ENCODE measurements around the gene CIBAR2.

Gene CIBAR2

GRCh38 chr16:85114909-85115567 is 2.8 kb upstream of the CIBAR2 start:
- H3K4me3 ChIP-seq (ENCODE audit: low read depth, low read length) = no peak overlapping the region
- DNase-seq (ENCODE audit: low read depth) = peak; percentile 86
- TF ChIP-seq MYC (IDR thresholded peaks at IDR 0.05; ENCODE audit: low read depth, low read length) (peak; percentile 46; the same call in 1 of the 2 replicates), MAX (IDR thresholded peaks at IDR 0.05; ENCODE audit: low read depth, low read length) (peak; percentile 41), POLR2A (IDR thresholded peaks at IDR 0.05; ENCODE audit: extremely low read depth, insufficient read length) (no peak), CTCF (IDR thresholded peaks at IDR 0.05; ENCODE audit: low read depth, low read length) (peak; percentile 98)

GRCh38 chr16:85113913-85114312 is 1.6 kb upstream of the CIBAR2 start:
- TF ChIP-seq POLR2A (IDR thresholded peaks at IDR 0.05; ENCODE audit: extremely low read depth, insufficient read length) = no peak
- H3K4me3 ChIP-seq (ENCODE audit: low read depth, low read length) = no peak overlapping the region
- no peak for DNase-seq (ENCODE audit: low read depth)

GRCh38 chr16:85113168-85113733 is 979 bp upstream of the CIBAR2 start:
- DNase-seq (ENCODE audit: low read depth) = no peak
- TF ChIP-seq MAX (IDR thresholded peaks at IDR 0.05; ENCODE audit: low read depth, low read length) (no peak), CTCF (IDR thresholded peaks at IDR 0.05; ENCODE audit: low read depth, low read length) (no peak), MYC (IDR thresholded peaks at IDR 0.05; ENCODE audit: low read depth, low read length) (no peak), POLR2A (IDR thresholded peaks at IDR 0.05; ENCODE audit: extremely low read depth, insufficient read length) (no peak)
- H3K4me3 ChIP-seq (ENCODE audit: low read depth, low read length) = no peak overlapping the region

- no peak for DNase-seq (ENCODE audit: low read depth)
- TF ChIP-seq MAX (IDR thresholded peaks at IDR 0.05; ENCODE audit: low read depth, low read length) (no peak), CTCF (IDR thresholded peaks at IDR 0.05; ENCODE audit: low read depth, low read length) (no peak), MYC (IDR thresholded peaks at IDR 0.05; ENCODE audit: low read depth, low read length) (no peak), POLR2A (IDR thresholded peaks at IDR 0.05; ENCODE audit: extremely low read depth, insufficient read length) (no peak)
Measured at GRCh38 chr16:85111184-85111583, 1.1 kb downstream of the CIBAR2 start.

GRCh38 chr16:85110105-85110504 is 2.2 kb downstream of the CIBAR2 start:
- DNase-seq (ENCODE audit: low read depth) = no peak
- H3K4me3 ChIP-seq (ENCODE audit: low read depth, low read length) = no peak overlapping the region
- TF ChIP-seq MYC (IDR thresholded peaks at IDR 0.05; ENCODE audit: low read depth, low read length) (no peak), CTCF (IDR thresholded peaks at IDR 0.05; ENCODE audit: low read depth, low read length) (no peak), POLR2A (IDR thresholded peaks at IDR 0.05; ENCODE audit: extremely low read depth, insufficient read length) (no peak), MAX (IDR thresholded peaks at IDR 0.05; ENCODE audit: low read depth, low read length) (no peak)

More at GRCh38 chr16:85111184-85111583, 1.1 kb downstream of the CIBAR2 start:
- no peak overlapping the region for H3K4me3 ChIP-seq (ENCODE audit: low read depth, low read length)

GRCh38 chr16:85107532-85107931 is 4.7 kb downstream of the CIBAR2 start:
- TF ChIP-seq MYC (IDR thresholded peaks at IDR 0.05; ENCODE audit: low read depth, low read length) = no peak
- no peak for TF ChIP-seq MAX (IDR thresholded peaks at IDR 0.05; ENCODE audit: low read depth, low read length)
- no peak for TF ChIP-seq POLR2A (IDR thresholded peaks at IDR 0.05; ENCODE audit: extremely low read depth, insufficient read length)
- no peak for TF ChIP-seq CTCF (IDR thresholded peaks at IDR 0.05; ENCODE audit: low read depth, low read length)
- no peak for DNase-seq (ENCODE audit: low read depth)
- H3K4me3 ChIP-seq (ENCODE audit: low read depth, low read length) = no peak overlapping the region

Data from NB4 (cell line).